ENCODE data around the gene TMEM131L.

The TMEM131L gene

GRCh38 chr4:153509724-153510123, 43.6 kb downstream of the TMEM131L start:
- no peak for DNase-seq

GRCh38 chr4:153510252-153511001, 44.3 kb downstream of the TMEM131L start:
- DNase-seq = no peak

- no peak for DNase-seq
Observed at GRCh38 chr4:153511104-153511503, 44.9 kb downstream of the TMEM131L start.

- DNase-seq = no peak
Observed at GRCh38 chr4:153512162-153512852, 46.1 kb downstream of the TMEM131L start.

- DNase-seq = no peak
Observed at GRCh38 chr4:153512952-153513500, 46.9 kb downstream of the TMEM131L start.

- DNase-seq = no peak
Observed at GRCh38 chr4:153513596-153513995, 47.4 kb downstream of the TMEM131L start.

- DNase-seq = no peak
Observed at GRCh38 chr4:153514001-153514526, 47.9 kb downstream of the TMEM131L start.

GRCh38 chr4:153514688-153515426, 48.7 kb downstream of the TMEM131L start:
- no peak for DNase-seq

- DNase-seq = no peak
Observed at GRCh38 chr4:153517159-153517558, 51.0 kb downstream of the TMEM131L start.

- DNase-seq = no peak
Observed at GRCh38 chr4:153518001-153518400, 51.8 kb downstream of the TMEM131L start.

- DNase-seq = no peak
Observed at GRCh38 chr4:153518637-153519389, 52.7 kb downstream of the TMEM131L start.

GRCh38 chr4:153519687-153520086, 53.5 kb downstream of the TMEM131L start:
- DNase-seq = no peak

GRCh38 chr4:153520227-153520626, 54.1 kb downstream of the TMEM131L start:
- DNase-seq = no peak

GRCh38 chr4:153520801-153521329, 54.7 kb downstream of the TMEM131L start:
- DNase-seq = no peak

- no peak for DNase-seq
Observed at GRCh38 chr4:153521478-153521877, 55.3 kb downstream of the TMEM131L start.

GRCh38 chr4:153521999-153522801, 56.0 kb downstream of the TMEM131L start:
- no peak for DNase-seq

- DNase-seq = no peak
Observed at GRCh38 chr4:153522802-153523094, 56.6 kb downstream of the TMEM131L start.

- no peak for DNase-seq
Observed at GRCh38 chr4:153523164-153523796, 57.1 kb downstream of the TMEM131L start.

- no peak for DNase-seq
Observed at GRCh38 chr4:153523941-153524386, 57.8 kb downstream of the TMEM131L start.

- DNase-seq = no peak
Observed at GRCh38 chr4:153524682-153525081, 58.5 kb downstream of the TMEM131L start.

GRCh38 chr4:153527690-153528089, 61.5 kb downstream of the TMEM131L start:
- DNase-seq = no peak

Measured in right hindlimb (tissue), 1 donor.